Cardiac fibroblast (primary cell): ENCODE measurements around the gene PATE4.

Experiments used
- DNase-seq, 2 donors: peaks; one replicate each; pipeline versions ENCODE4 v3.0.0 to v3.0.0-alpha.2; 2010; ENCODE audit warnings: low read depth in 2 of 2
- H3K4me3 ChIP-seq, 2 donors: replicated peaks in 1 of 2; 1 replicate in 1 of 2; 2 replicates in 1 of 2; pipeline ENCODE4 v1.5.1; 2011; ENCODE audit warnings: low read depth in 2 of 2, low read length in 2 of 2, mild to moderate bottlenecking in 2 of 2, moderate library complexity in 1 of 2
- CTCF ChIP-seq: IDR thresholded peaks from one replicate; pipeline ENCODE4 v1.5.1; 2011; ENCODE audit warnings: low read depth, mild to moderate bottlenecking, low read length, inconsistent platforms

The PATE4 gene

GRCh38 chr11:125871391-125872137 lies 38.4 kb downstream of the PATE4 start:
- peak; percentile 60 to 66 for DNase-seq
- no peak overlapping the region for H3K4me3 ChIP-seq
- TF ChIP-seq CTCF, result peak; percentile 72

GRCh38 chr11:125872138-125872491 lies 39.0 kb downstream of the PATE4 start:
- H3K4me3 ChIP-seq, result no peak overlapping the region
- no peak for TF ChIP-seq CTCF
- DNase-seq, result no peak

GRCh38 chr11:125873881-125874555 lies 40.9 kb downstream of the PATE4 start:
- DNase-seq, result no peak
- no peak for TF ChIP-seq CTCF
- H3K4me3 ChIP-seq, result peak overlapping the region; percentile 22 to 33

- TF ChIP-seq CTCF, result peak; percentile 87
- peak; percentile 85 to 86 for DNase-seq
- H3K4me3 ChIP-seq, result peak overlapping the region; percentile 22 to 33
Observed at GRCh38 chr11:125874556-125875124, 41.5 kb downstream of the PATE4 start.

GRCh38 chr11:125881291-125881690 lies 48.2 kb downstream of the PATE4 start:
- TF ChIP-seq CTCF, result no peak
- no peak for DNase-seq
- H3K4me3 ChIP-seq, result no peak overlapping the region

- H3K4me3 ChIP-seq, result no peak overlapping the region
- no peak for TF ChIP-seq CTCF
- DNase-seq, result no peak
Observed at GRCh38 chr11:125883375-125883774, 50.3 kb downstream of the PATE4 start.
